Measurements from ENCODE around the gene RREB1.

GRCh38 chr6:7267466-7268091 is 159.8 kb downstream of the RREB1 start:
- TF ChIP-seq, protein P1, sequence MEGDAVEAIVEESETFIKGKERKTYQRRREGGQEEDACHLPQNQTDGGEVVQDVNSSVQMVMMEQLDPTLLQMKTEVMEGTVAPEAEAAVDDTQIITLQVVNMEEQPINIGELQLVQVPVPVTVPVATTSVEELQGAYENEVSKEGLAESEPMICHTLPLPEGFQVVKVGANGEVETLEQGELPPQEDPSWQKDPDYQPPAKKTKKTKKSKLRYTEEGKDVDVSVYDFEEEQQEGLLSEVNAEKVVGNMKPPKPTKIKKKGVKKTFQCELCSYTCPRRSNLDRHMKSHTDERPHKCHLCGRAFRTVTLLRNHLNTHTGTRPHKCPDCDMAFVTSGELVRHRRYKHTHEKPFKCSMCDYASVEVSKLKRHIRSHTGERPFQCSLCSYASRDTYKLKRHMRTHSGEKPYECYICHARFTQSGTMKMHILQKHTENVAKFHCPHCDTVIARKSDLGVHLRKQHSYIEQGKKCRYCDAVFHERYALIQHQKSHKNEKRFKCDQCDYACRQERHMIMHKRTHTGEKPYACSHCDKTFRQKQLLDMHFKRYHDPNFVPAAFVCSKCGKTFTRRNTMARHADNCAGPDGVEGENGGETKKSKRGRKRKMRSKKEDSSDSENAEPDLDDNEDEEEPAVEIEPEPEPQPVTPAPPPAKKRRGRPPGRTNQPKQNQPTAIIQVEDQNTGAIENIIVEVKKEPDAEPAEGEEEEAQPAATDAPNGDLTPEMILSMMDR (IDR thresholded peaks at IDR 0.05 in 8 of 11, conservative IDR thresholded peaks at IDR 0.05 in 3 of 11) = no peak
- TF ChIP-seq POLR2AphosphoS5 (IDR thresholded peaks at IDR 0.05) = no peak
